HepG2 (cell line): ENCODE results near the gene KRTDAP. TPM values are rescaled to one million over a fixed set of nuclear protein-coding genes. Genes with fewer than 3 reads are reported as not detected.

Experiments
- ADNP ChIP-seq: sonication (generic); formaldehyde crosslinking; IDR thresholded peaks from 2 replicates; pipeline ENCODE4 v1.4.0; 2020; ENCODE audit warnings: missing genetic modification reagents
- AHR ChIP-seq: IDR thresholded peaks from 2 replicates; pipeline ENCODE4 v1.6.1; 2018; ENCODE audit warnings: missing genetic modification reagents, missing compliant biosample characterization
- CENPT ChIP-seq: sonication (generic); formaldehyde crosslinking; IDR thresholded peaks from 2 replicates; pipeline ENCODE4 v1.8.0; 2022; ENCODE audit warnings: low read depth, mild to moderate bottlenecking, moderate library complexity, missing genetic modification reagents
- CHD4 ChIP-seq: fragments of 200-600 bp; sonication (generic); IDR thresholded peaks from 2 replicates; pipeline ENCODE4 v1.7.0; 2017; ENCODE audit warnings: mild to moderate bottlenecking, low read length, borderline replicate concordance
- ETV6 ChIP-seq: sonication (generic); formaldehyde crosslinking; conservative IDR thresholded peaks from 2 replicates; pipeline ENCODE4 v1.4.0; 2020; ENCODE audit warnings: missing genetic modification reagents
- GATA4 ChIP-seq: sonication (generic); IDR thresholded peaks from 2 replicates; pipeline ENCODE4 v1.6.1; 2016; ENCODE audit warnings: antibody characterized with exemption, low read depth, borderline replicate concordance
- ISX ChIP-seq: sonication (generic); formaldehyde crosslinking; conservative IDR thresholded peaks from 2 replicates; pipeline ENCODE4 v1.5.0; 2020; ENCODE audit warnings: missing genetic modification reagents
- KDM5B ChIP-seq: sonication (generic); formaldehyde crosslinking; IDR thresholded peaks from 2 replicates; pipeline ENCODE4 v1.4.0; 2020; ENCODE audit warnings: missing genetic modification reagents, mild to moderate bottlenecking, borderline replicate concordance
- NFIC ChIP-seq: IDR thresholded peaks from 2 replicates; pipeline ENCODE4 v1.6.1; 2012; ENCODE audit warnings: mild to moderate bottlenecking, low read length, inconsistent platforms
- NR2F6 ChIP-seq, 2 experiments: IDR thresholded peaks; 2 replicates each; pipeline ENCODE4 v1.6.1; 2016; ENCODE audit warnings: antibody characterized with exemption in 1 of 2, mild to moderate bottlenecking in 1 of 2
- NR3C1 ChIP-seq: sonication (generic); formaldehyde crosslinking; IDR thresholded peaks from 2 replicates; pipeline ENCODE4 v1.4.0; 2020; ENCODE audit warnings: missing genetic modification reagents
- PRDM10 ChIP-seq: sonication (generic); formaldehyde crosslinking; IDR thresholded peaks from 2 replicates; pipeline ENCODE4 v1.4.0; 2020; ENCODE audit warnings: low read depth, missing genetic modification reagents
- RAD21 ChIP-seq: fragments of 450-650 bp; formaldehyde crosslinking; IDR thresholded peaks from 2 replicates; pipeline ENCODE4 v1.5.0; 2020; ENCODE audit warnings: mild to moderate bottlenecking
- RFXAP ChIP-seq: sonication (generic); formaldehyde crosslinking; IDR thresholded peaks from 2 replicates; pipeline ENCODE4 v1.4.0; 2020; ENCODE audit warnings: missing genetic modification reagents, borderline replicate concordance
- SP140L ChIP-seq: sonication (generic); formaldehyde crosslinking; IDR thresholded peaks from 2 replicates; pipeline ENCODE4 v1.4.0; 2020; ENCODE audit warnings: missing genetic modification reagents, borderline replicate concordance
- STAG1 ChIP-seq: sonication (generic); formaldehyde crosslinking; IDR thresholded peaks from 2 replicates; pipeline ENCODE4 v1.4.0; 2020; ENCODE audit warnings: missing genetic modification reagents
- ZBTB42 ChIP-seq: sonication (generic); formaldehyde crosslinking; IDR thresholded peaks from 2 replicates; pipeline ENCODE4 v1.5.0; 2020; ENCODE audit warnings: mild to moderate bottlenecking, missing genetic modification reagents
- ZGPAT ChIP-seq: IDR thresholded peaks from 2 replicates; pipeline ENCODE4 v1.6.1; 2016; ENCODE audit warnings: mild to moderate bottlenecking
- ZNF432 ChIP-seq: sonication (generic); formaldehyde crosslinking; IDR thresholded peaks from 2 replicates; pipeline ENCODE4 v1.5.0; 2020; ENCODE audit warnings: missing genetic modification reagents, mild to moderate bottlenecking, borderline replicate concordance
- ZNF550 ChIP-seq: sonication (generic); formaldehyde crosslinking; IDR thresholded peaks from 2 replicates; pipeline ENCODE4 v1.4.0; 2020; ENCODE audit warnings: mild to moderate bottlenecking, missing genetic modification reagents, borderline replicate concordance
- ZNF614 ChIP-seq: IDR thresholded peaks from 2 replicates; pipeline ENCODE4 v1.6.1; 2018; ENCODE audit warnings: missing biosample characterization, missing genetic modification reagents, inconsistent platforms, borderline replicate concordance
- ZNF672 ChIP-seq: sonication (generic); formaldehyde crosslinking; IDR thresholded peaks from 2 replicates; pipeline ENCODE4 v1.8.1; 2022; ENCODE audit warnings: missing genetic modification reagents
- ZNF678 ChIP-seq: sonication (generic); formaldehyde crosslinking; IDR thresholded peaks from 2 replicates; pipeline ENCODE4 v1.4.0; 2020; ENCODE audit warnings: mild to moderate bottlenecking, missing genetic modification reagents
- ZNF841 ChIP-seq: sonication (generic); formaldehyde crosslinking; IDR thresholded peaks from 2 replicates; pipeline ENCODE4 v1.8.1; 2023; ENCODE audit warnings: missing genetic modification reagents, borderline replicate concordance
- polyA plus RNA-seq, 8 experiments: library from polyadenylated mRNA; depleted of rRNA in 3 of 8; stranded (reverse) in 7 of 8; unstranded in 1 of 8; fragments of >200 nt; fragmentation: Illumina TruSeq in 4 of 8; extraction: Trizol in 4 of 8; gene quantifications; 2 replicates each; pipeline versions ENCODE4 v1.2.1 to v1.2.3, GENCODE V29; 2011 to 2016; ENCODE audit warnings: low read depth in 4 of 8, missing spikeins in 1 of 8, mixed read lengths in 1 of 8; ENCODE audit not compliant: insufficient read depth in 1 of 8
- total RNA-seq, 5 experiments: library from RNA; depleted of rRNA; stranded (reverse); fragments of >200 nt; fragmentation: Illumina TruSeq; extraction: Trizol; gene quantifications; 2 replicates each; pipeline ENCODE4 v1.2.3, GENCODE V29; 2016; ENCODE audit warnings: low read depth in 1 of 5

KRTDAP gene
- total and polyA plus RNA-seq, 2 of the 13 experiments (the other 11 are each of a cell fraction or from before 2014, with no cell fraction given) = 0.86 to 1.5 TPM

- TF ChIP-seq PRDM10 = peak; percentile 78; the same call in 1 of the 2 replicates
- no peak for TF ChIP-seq NR3C1 (CRISPR knock-in tag)
- TF ChIP-seq AHR (CRISPR knock-in tag) = no peak
- TF ChIP-seq ZBTB42 = no peak
- TF ChIP-seq RFXAP (CRISPR knock-in tag) = no peak
- TF ChIP-seq CHD4 = no peak
- 0 out of 2 replicates have a peak, but pooled peaks have one; percentile 25 for TF ChIP-seq ZNF614 (CRISPR knock-in tag)
- TF ChIP-seq NFIC = peak; percentile 33
- TF ChIP-seq ZNF432 (CRISPR knock-in tag) = no peak
- TF ChIP-seq ZNF678 (CRISPR knock-in tag) = no peak
- TF ChIP-seq ZGPAT (CRISPR knock-in tag) = peak; percentile 38; the same call in 1 of the 2 replicates
- no peak for TF ChIP-seq KDM5B
- TF ChIP-seq ZNF672 (CRISPR knock-in tag) = no peak
- TF ChIP-seq GATA4 = no peak
- TF ChIP-seq ADNP (CRISPR knock-in tag) = no peak
- peak; percentile 7; the same call in 1 of the 2 replicates for TF ChIP-seq STAG1 (CRISPR knock-in tag)
- no peak for TF ChIP-seq ETV6
- no peak for TF ChIP-seq ZNF550 (CRISPR knock-in tag)
- TF ChIP-seq SP140L (CRISPR knock-in tag) = no peak
- TF ChIP-seq ZNF841 = no peak
- no peak for TF ChIP-seq CENPT
- TF ChIP-seq ISX (CRISPR knock-in tag) = no peak
- peak; percentile 75 for TF ChIP-seq NR2F6 (IDR thresholded peaks at IDR 0.05)
- TF ChIP-seq NR2F6 (CRISPR knock-in tag; IDR thresholded peaks at IDR 0.05) = peak; percentile 80
- no peak for TF ChIP-seq RAD21 (CRISPR knock-in tag)
These were observed 31.4 kb downstream of the KRTDAP start (continued) for GRCh38 chr19:35458731-35459391.
